ENCODE results near the gene TWF2.

DNA sequence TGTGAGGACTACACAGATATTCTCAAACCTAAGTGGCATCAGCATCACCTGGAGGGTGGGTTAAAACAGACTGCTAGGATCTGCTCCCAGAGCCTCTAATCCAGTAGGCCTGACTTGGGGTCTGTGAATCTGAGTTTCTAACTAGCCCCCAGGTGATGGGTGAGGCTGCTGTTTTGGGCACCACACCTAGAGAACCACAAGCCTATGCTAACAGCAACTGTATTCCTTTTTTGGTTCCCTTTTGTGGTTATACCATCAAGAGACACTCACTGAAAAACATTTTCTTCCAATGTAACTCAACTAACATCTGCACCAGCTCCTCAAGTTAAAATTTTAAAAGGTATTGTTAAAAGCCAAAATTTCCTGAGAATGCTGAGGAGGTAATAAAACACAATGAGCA, 23.5 kb upstream of the TWF2 start:
- TF ChIP-seq CTCF (IDR thresholded peaks at IDR 0.05; ENCODE audit: low read length) (no peak), EZH2 (IDR thresholded peaks at IDR 0.05; ENCODE audit: borderline replicate concordance, low read length) (no peak)

Data from OCI-LY1 (cell line).